NCI-H524 (cell line): ENCODE data around the gene UBR1.
A peak's percentile ranks its signal among the peaks of the same experiment; 100 is the strongest.
"Not testable (repeated sequence)": the region's sequence is repeated elsewhere in the genome, so short reads cannot be mapped to it uniquely, and the experiment has no call there.

Experiments
- DNase-seq, 2 experiments: peaks; one replicate each; lab custom pipeline; 2025; lab: John Stamatoyannopoulos, UW

UBR1 gene

GRCh38 chr15:43052860-43053259 lies 53.0 kb downstream of the UBR1 start:
- no peak for DNase-seq

DNA sequence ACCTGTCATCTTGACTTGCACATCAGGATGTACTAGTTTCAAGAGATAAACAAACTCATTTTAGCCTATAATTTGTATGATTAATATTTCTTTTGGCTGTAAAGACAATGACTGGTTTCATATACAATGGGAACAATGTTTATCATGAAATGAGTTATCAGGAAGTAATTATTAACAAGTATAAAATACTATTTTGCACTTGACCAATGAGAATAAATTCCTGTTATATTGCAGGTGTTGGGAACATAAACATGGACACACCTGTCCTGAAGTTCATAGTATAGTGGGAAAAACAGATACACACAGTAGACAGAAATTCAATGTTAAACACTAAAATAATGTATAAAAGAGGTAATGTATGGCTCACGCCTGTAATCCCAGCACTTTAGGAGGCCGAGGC lies 56.9 kb downstream of the UBR1 start:
- no peak for DNase-seq

- DNase-seq = no peak
These were observed 59.4 kb downstream of the UBR1 start for GRCh38 chr15:43046484-43046883.

DNA sequence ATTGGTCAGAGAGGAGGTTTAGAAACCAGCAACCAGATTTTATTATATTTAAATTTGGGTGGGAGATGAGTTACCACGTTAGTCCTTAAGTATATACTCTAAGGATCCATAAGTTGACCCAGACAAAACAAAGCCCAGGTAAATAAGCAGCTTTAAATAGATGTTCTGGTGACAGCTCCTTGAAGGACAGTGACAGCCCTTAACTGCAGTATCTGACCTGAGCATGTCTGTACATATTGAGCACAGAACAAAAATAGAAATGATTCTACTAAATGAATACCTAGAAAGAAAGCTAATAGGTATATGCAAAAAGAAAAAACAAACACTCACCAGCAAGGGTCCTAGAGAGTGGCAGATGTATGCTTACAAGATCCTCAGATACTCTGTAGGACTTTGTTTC lies 63.0 kb downstream of the UBR1 start:
- DNase-seq = no peak

DNA sequence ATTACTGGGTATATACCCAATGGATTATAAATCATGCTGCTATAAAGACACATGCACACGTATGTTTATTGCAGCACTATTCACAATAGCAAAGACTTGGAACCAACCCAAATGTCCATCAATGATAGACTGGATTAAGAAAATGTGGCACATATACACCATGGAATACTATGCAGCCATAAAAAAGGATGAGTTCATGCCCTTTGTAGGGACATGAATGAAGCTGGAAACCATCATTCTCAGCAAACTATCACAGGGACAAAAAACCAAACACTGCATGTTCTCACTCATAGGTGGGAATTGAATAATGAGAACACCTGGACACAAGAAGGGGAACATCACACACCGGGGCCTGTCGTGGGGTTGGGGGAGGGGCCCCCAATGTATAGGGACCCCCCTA lies 64.8 kb downstream of the UBR1 start:
- not testable (repeated sequence) for DNase-seq

DNA sequence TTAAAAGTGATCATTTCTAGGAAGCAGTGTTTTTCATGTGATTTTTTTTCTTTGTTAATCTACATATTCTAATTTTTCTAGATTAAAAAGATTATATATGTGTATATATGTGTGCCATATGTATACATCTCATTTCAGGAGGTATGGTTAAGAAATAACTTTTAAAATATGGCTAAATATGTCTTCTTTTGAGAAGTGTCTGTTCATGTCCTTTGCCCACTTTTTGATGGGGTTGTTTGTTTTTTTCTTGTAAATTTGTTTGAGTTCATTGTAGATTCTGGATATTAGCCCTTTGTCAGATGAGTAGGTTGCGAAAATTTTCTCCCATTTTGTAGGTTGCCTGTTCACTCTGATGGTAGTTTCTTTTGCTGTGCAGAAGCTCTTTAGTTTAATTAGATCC lies 70.6 kb downstream of the UBR1 start:
- DNase-seq = not testable (repeated sequence)

GRCh38 chr15:43029476-43029875 lies 76.4 kb downstream of the UBR1 start:
- DNase-seq = no peak

DNA sequence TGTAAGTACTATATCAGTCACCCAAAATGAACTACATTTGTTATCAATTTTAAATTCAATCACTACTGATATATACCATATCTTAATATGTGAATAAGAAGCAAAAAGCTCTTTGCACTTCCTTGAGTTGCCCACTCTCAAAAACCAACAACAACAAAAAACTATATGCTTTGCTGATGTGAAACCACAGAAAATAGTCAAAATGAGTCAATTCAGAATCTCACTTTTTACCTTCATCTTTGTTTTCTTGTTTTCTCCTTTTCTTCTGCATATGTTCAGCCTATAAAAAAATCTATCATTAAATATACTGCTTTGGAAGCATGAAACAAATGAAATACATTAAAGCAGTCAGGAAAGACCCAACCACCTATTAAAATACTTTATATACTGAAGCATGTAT lies 80.7 kb downstream of the UBR1 start:
- no peak for DNase-seq

DNA sequence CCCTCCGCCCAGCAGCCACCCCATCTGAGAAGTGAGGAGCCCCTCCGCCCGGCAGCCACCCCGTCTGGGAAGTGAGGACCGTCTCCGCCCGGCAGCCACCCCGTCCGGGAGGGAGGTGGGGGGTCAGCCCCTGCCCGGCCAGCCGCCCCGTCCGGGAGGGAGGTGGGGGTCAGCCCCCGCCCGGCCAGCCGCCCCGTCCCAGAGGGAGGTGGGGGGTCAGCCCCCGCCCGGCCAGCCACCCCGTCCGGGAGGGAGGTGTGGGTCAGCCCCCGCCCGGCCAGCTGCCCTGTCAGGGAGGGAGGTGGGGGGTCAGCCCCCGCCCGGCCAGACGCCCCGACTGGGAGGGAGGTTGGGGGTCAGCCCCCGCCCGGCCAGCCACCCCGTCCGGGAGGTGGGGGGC lies 91.2 kb downstream of the UBR1 start:
- not testable (repeated sequence) for DNase-seq

DNA sequence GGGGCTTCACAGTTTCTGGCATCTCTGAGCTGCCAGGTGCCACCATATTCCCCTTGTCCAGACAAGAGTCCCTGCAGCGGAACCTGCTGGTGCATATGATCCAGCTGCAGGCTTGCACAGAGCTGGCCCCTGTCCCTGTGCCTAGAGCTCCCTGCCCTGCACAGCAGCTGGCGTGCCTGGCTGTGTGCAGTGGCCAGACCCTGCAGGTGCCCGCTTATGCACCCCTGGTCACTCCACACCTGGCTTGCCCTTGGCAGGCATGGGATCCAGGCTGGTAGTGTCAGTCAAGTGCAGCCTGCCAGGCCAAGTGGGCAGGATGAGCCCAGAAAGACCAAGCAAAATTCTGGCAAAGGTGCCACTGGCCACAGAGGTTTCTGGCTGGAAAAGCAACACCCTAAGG lies 96.6 kb downstream of the UBR1 start:
- no peak for DNase-seq

- no peak for DNase-seq
These were observed 97.7 kb downstream of the UBR1 start for GRCh38 chr15:43008150-43008549.

DNA sequence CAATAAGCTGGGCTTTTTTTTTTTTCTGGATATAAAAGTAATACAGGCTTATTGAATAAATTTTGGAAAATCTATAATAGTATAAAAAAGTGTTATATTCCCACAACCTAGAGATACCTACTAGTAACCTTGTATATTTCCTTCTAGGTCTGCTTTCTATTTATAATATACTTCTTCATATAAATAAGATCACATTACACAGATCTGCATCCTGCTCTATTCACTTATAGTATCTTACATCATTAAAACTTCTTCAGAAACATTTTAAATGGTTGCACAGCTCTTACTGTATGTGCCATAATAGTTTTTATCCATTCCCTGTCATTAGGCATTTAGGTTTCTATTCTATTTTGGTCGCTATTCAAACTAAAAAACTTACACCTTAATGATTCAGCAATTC lies 98.3 kb downstream of the UBR1 start:
- DNase-seq = no peak

GRCh38 chr15:43006991-43007390 lies 98.8 kb downstream of the UBR1 start:
- peak in 1 of 2 experiments; percentile 22 for DNase-seq

DNA sequence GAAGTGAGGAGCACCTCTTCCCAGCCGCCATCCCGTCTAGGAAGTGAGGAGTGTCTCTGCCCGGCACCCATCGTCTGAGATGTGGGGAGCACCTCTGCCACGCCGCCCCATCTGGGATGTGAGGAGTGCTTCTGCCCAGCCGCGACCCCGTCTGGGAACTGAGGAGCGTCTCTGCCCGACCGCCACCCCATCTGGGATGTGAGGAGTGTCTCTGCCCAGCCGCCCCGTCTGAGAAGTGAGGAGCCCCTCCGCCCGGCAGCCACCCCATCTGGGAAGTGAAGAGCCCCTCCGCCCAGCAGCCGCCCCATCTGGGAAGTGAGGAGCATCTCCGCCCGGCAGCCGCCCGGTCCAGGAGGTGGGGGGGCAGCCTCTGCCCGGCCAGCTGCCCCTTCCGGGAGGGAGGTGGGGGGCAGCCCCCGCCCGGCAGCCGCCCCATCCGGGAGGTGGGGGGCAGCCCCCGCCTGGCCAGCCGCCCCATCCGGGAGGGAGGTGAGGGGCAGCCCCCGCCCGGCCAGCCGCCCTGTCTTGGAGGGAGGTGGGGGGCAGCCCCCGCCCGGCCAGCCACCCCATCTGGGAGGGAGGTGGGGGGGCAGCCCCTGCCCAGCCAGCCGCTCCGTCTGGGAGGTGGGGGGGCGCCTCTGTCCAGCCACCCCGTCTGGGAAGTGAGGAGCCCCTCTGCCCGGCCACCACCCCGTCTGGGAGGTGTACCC lies 100.8 kb downstream of the UBR1 start:
- not testable (repeated sequence) for DNase-seq

- no peak for DNase-seq
These were observed 106.5 kb downstream of the UBR1 start for GRCh38 chr15:42999201-42999779.

DNA sequence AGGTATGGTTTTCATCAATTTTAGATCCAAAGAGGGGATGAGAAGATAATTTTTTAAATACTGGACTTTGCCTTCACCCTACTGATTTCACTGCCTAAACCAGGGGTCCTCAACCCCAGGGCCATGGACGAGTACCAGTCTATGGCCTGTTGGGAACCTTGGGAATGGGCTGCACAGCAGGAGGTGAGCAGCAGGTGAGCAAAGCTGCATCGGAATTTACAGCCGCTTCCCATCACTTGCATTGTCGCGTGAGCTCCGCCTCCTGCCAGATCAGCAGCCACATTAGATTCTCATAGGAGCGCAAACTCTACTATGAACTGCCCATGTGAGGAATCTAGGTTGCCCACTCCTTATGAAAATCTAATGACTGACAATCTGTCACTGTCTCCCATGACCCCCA lies 109.0 kb downstream of the UBR1 start:
- DNase-seq = no peak

GRCh38 chr15:42994546-42994945 lies 111.3 kb downstream of the UBR1 start:
- no peak for DNase-seq

DNA sequence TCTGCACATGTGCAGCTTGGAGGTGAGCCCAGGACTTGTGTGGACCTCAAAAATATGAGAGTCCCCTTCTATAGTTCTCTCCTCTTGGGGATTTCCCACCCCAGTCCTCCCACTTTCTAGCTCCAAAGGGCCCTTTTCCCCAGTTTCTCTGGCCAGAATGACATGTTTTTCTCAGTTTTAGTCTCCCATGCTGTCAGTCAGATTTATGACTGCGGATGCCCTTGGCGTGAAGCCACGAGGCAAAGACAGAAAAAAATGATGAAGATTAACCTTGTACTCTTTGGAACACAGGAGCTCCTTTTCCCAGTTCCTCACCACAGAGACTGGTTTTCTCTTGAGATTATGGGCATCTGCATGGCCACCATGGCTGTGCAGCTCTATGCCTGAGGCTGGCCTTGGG lies 113.2 kb downstream of the UBR1 start:
- no peak for DNase-seq

DNA sequence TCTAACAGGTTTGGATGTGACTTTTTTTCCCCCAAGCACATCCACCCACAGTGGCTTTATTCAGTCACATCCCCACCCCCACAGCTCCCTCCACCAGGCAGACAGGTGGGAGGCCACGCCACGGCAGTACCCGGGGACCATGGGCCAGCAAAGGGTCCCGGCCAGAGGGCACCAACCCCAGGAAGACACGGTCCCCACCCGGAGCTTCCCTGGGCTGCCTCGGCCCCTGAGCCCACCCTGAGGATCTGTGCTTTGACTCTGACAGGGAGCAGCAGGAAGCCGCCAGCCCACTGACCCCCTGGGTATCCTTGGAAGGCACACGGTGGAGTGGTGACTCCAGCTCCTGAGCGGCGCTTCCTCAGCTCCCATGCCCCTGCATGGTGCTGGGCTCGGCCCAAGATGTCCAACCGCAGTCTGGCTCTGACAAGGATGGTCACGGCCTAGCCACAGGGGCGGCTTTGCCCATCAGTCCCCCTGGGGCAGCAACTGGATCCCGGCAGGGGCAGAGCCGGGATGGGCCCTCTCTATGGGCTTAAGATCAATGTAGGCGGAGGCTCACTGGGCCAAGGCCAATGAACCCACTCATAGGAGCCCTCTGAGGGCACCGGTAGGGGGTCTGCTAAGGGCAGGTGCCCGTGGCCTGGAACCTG lies 119.0 kb downstream of the UBR1 start:
- no peak for DNase-seq

- DNase-seq = no peak
These were observed 121.3 kb downstream of the UBR1 start for GRCh38 chr15:42984493-42985034.

- DNase-seq = not testable (repeated sequence)
These were observed 126.7 kb downstream of the UBR1 start for GRCh38 chr15:42979113-42979512.

GRCh38 chr15:42974202-42974862 lies 131.5 kb downstream of the UBR1 start:
- DNase-seq = no peak

DNA sequence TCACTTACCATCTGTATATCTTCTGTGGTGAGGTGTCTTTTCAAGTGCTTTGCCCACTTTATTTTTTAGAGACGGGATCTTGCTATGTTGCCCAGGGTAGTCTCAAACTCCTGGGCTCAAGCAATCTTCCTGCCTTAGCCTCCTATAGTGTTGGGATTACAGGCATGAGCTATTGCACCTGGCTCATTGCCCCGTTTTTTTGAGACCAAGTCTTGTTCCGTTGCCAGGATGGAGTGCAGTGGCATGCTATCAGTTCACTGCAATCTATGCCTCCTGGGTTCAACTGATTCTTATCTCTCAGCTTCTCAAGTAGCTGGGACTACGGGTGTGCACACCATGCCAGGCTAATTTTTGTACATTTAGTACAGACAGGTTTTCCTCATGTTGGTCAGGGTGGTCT lies 132.7 kb downstream of the UBR1 start:
- no peak for DNase-seq
